Measurements from ENCODE around the gene SYCP2.
A peak's percentile ranks its signal among the peaks of the same experiment; 100 is the strongest.

Gene SYCP2

GRCh38 chr20:59820204-59821041, 113.0 kb downstream of the SYCP2 start:
- DNase-seq: peak; percentile 87

GRCh38 chr20:59819496-59820203, 113.8 kb downstream of the SYCP2 start:
- no peak for DNase-seq

- no peak for DNase-seq
Observed at GRCh38 chr20:59818911-59819310, 114.5 kb downstream of the SYCP2 start.

GRCh38 chr20:59817846-59818615, 115.4 kb downstream of the SYCP2 start:
- no peak for DNase-seq

GRCh38 chr20:59817406-59817805, 116.0 kb downstream of the SYCP2 start:
- DNase-seq: no peak

GRCh38 chr20:59816146-59816738, 117.2 kb downstream of the SYCP2 start:
- no peak for DNase-seq

GRCh38 chr20:59814840-59815340, 118.5 kb downstream of the SYCP2 start:
- DNase-seq: no peak

GRCh38 chr20:59813948-59814839, 119.2 kb downstream of the SYCP2 start:
- DNase-seq: no peak

Data from DMS79 treated with DMSO at 0.1 percent for 48 hours (cell line).